Measurements from ENCODE around the gene PPP1R9A.

PPP1R9A gene

DNA sequence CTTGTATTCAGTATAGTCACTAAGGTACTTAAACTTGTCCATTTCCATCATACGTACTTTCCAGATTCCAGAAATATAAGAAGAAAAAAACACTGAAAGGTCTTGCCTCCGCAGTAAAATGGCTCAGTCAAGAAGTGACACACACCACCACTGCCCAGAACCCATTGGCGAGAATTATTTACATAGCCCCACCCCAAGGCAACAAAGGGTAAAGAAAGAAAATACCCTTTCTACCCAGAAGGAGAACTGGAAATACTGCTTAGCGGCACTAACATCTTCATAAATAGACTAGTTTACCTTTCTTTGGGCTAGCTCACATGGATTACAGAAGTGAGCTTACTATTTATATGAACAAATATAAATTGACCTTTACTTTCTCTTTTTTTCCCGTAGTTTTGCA, 194.0 kb downstream of the PPP1R9A start:
- DNase-seq: no peak

DNA sequence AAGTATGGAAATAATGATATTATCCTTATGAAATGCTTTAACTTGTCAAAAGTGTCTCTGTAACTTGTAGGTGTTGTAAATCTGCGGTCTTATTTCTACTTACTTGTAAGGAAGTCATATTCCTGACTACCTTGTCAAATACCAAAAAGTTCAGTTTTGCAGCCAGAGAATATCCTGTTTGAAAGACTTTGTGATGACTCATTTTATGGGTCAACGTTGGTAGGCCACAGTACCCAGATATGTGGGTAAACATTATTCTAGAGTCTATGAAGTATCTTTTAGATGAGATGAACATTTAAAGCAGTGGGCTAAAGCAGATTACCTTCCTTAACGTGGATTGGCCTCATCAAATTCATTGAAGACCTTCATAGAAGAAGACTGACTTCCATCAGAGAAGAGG, 195.3 kb downstream of the PPP1R9A start:
- DNase-seq: no peak

DNA sequence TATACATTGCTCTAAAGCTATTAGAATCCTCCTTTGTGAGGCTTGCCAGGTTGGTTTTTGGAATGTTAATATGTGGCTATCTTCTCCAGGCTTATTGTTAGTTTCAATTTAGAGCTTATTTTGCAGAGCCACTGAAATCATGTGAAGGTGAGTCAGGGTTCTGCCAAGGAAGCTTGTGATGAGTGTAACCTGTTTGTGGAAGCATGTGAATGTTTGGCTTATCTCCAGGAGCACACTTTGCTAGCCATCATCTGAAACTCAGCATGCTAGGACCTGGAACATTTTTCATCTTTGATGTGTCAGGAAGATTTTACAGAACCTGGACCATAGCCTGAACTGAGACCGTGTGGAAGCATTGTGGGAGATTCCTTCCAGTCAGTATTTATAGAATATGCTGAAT, 197.3 kb downstream of the PPP1R9A start:
- DNase-seq: no peak

DNA sequence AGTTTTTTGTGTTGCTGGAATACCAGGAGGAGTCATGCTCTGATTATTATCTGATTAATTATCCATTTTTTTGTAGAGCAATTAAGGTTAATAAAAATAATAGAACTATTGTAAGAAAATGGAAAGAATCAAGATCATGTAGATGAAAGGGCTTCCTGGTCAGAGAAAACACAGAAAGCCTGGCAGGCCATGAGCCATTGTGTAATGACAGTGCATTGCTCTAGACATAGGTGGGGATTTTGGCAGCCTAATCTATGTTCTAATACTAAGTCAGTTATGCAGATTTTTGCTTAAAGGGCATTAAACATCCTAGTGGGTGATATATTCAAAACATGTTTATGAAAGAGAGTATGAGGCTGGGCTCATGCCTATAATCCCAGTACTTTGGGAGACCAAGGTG, 198.2 kb downstream of the PPP1R9A start:
- no peak for DNase-seq

DNA sequence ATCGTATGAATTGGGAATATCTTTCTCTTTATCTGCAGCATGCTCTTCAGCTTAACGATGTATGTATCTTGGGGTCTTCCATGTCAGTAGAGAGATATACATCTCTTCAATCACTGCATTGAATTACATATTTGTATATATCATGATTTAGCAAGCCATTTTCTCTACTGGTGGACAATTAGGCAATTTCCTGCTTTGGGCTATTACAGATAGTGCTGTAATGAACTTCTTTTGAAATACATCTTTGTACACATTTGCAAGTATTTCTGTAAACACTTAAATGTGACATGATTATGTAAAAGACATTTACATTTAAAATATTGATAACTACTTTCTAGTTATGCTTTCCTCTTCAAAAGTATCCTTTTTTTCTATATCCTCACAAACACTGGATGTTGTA, 199.0 kb downstream of the PPP1R9A start:
- DNase-seq: no peak

DNA sequence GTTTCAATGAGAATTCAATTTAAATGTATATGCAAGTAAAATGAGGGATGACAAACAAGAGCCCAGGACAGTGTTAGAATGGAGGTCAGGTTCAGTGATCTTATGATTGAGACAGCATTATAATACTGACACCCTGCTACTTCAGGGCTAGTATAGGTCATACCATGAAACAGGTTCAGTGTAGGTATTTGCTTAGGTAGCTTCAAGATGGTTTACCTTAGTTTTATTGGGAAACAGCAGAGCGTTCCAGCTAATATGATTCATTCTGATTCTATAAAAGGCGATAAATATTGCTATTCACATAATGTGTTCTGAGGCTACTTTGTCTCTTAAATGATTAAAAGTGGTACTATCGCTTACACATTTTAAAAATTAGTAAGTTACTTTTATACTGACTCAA, 203.3 kb downstream of the PPP1R9A start:
- DNase-seq: no peak

DNA sequence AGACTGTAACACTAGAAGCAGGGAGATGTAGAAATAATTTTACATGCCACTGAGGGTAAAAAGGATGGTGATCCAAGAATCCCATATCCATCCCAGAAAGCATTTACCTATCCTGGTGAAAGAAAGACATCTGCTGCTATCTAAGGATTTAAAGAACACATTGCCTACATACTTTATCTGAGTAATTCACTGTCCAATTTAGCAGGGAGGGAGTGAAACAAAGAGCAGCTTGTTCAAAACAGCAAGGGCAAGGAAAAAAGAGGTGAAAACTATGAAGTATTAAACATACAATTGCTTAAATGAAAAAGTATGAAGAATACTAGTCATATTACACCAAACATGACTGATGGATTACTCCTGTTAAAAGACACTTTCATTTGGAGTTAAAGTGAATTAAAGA, 206.2 kb downstream of the PPP1R9A start:
- no peak for DNase-seq

DNA sequence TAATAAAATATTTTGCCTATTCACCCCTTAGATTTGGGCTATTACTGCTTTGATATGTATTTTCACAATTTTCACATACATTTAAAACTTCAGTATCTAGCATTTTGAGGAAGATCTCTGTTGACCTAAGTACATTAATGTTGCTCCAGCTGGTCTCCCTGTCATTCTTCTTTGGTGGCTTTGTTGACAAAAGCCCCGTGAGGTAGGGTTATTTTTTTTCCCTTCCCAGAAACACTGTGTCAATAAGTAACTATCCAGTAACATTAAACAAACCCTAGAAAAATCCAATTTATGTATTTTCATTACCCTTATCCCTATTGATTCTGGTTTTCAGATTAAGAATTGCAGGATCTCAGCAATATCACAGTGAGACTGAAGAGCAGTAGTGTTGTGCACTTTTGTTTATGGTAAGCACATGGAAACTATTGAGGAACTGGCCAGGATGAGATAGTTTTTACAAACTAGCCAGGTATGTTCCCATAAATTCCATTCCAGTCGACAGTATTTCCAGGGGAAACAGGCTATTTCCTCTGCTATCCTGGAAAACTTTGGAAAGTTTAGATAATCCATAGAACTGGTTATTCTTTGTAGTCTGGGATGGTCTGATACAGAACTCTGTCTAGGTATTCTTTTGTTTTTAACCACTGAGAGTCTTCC, 218.8 kb downstream of the PPP1R9A start:
- no peak for DNase-seq

DNA sequence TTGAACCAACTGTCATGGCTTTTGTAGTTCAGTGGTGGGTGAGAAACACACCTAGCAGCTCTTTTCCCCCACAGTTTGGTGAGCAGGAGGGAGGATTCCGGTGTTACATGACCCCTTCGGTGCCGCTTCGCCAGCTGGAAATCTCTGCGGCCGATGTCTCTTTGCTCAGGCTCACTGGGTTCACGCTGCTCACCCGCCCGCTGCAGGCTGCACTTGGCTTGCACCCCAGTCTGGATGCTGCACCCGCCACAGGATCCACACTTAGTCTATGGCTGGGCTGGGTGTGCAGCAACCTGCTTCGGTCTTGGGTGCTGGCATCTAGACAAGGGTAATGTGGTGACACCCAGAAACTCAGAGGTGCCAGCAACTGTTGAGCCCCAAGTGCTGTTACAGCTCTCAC, 225.1 kb downstream of the PPP1R9A start:
- no peak for DNase-seq

DNA sequence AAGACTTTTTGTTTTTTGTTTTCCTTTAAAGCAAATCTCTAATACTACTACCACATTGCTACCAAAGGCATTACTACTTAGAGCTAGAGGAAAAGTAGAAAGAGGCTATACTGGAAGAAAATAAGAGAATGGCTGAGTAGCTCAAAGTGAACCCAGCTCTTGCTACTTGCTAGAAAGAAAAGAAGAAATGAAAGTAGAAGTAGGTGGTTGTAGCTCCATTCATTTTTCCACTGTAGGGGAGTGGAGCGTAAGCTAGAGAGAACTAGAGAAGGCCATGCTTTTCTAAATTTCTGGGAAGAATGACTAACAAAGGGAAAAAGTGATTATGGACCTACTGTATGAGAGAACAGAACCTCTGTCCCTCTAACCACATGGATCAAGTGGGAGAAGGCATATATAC, 232.5 kb downstream of the PPP1R9A start:
- no peak for DNase-seq

DNA sequence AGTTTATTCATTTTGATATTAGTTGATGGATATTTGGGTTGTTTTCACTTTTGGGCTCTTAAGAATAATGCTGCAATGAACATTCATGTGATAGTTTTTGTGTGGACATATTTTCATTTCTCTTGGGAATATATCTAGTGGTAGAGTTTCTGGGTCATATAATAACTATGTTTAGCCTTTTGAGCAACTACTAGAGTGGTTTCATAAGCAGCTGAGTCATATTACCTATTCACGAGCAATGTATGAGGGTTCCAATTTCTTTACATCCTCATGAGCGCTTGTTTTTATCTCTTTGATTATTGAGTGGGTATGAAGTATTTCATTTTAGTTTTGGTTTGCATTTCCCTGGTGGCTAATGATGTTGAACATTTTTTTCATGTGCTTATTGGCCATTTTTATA, 234.4 kb downstream of the PPP1R9A start:
- DNase-seq: no peak

DNA sequence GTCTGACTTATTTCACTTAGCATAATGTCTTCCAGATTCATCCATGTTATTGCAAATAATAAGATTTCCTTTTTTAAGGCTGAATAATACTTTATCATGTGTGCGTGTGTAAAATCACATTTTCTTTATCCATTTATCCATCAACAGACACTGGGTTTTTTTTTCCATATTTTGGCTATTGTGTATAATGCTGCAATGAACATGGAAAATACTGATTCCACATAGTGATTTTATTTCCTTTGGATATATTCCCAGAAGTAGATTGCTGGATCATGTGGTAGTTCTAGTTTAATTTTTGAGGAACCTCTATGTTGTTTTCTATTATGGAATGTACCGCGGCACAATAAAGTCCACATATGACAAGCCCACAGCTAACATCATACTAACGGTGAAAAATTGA, 236.9 kb downstream of the PPP1R9A start:
- no peak for DNase-seq

DNA sequence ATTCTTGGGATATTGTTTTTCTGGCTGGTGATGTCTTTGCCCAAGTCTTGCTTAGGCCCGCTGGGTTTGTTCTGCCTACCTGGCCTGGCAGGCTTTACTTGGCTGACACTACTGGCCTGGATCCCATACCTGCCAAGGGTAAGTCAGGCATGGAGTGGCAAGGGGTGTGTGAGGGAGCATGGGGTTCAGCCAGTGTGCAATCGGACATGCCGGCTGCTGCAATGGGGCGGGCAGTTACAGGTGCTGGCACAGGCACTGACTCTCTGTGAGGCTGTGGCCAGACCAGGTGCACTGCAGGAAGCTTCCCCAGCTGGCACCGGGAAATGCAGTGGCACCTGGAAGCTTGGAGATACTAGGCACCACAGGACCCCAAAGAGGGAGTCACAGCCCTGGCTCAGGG, 248.6 kb downstream of the PPP1R9A start:
- DNase-seq: no peak

DNA sequence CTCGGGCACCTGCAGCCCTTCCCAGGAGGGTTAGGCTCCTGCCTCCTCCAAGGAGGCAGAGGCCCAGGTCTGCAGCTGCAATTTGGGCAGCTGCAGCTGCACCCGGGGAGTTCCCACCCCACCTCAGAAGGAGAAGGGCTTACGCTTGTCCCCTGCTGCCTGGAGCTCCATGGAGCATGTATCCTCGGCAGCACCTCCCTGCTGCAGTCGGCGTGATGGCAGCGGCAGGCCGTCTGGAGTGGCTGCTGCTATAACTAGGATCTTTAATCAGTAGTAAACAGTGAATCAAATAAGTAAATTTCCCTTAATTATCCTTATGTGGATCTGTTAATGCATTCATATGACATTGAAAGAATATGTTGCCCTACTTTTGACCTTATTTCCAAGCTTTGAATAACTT, 250.0 kb downstream of the PPP1R9A start:
- no peak for DNase-seq

DNA sequence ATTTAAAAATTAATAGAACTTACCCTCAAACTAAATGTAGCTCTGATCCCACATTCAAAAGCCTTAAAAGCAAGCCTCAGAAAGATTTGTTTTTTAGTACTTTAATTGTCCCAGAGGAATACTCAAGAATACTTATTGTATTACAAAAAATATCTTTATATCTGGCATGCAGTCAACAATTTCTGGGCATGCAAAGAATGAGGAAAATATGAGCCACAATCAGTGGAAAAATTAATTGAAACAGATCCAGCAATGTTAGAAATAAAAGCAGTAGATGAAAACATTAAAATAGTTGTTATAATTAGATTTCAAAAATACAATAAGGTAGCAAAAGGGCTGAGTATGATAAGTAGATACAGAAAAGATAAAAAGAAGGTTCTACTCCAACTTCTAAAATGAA, 262.3 kb downstream of the PPP1R9A start:
- DNase-seq: no peak

DNA sequence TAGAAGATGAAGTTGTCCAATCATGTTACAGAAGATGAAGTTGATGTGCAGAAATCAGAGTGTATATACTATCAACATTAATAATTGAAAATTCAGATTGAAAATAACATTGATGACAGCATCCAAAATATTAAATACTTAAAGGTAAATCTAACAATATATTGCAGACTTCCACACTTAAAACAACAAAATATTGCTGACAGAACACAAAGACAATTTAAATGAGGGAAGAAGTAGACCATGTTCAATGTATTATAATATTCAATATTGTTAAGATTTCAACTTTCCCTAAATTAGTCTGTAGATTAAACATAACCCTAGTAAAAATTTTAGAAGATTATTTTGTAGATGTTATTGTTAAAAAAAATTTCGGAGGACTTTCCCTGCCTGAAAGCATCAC, 265.0 kb downstream of the PPP1R9A start:
- no peak for DNase-seq

DNA sequence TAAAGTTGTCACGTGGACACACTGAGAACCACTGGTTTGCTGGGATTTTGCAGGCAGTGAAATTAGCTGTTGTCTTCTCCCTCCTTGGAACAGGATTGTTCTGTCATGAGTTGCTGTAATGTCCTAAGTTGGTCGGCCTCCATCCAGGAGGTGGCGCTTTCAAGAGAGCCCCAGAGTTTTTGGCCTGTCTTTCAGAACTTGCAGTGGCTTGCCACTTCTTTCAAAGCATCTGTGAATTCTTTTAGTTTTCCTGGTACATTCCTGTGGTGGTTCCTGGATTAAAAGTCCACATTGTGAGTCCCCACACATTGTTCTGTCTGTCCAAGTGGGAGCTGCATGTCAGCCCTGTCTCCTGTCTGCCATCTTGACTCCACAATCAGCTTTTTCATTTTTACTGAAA, 283.1 kb downstream of the PPP1R9A start:
- no peak for DNase-seq

DNA sequence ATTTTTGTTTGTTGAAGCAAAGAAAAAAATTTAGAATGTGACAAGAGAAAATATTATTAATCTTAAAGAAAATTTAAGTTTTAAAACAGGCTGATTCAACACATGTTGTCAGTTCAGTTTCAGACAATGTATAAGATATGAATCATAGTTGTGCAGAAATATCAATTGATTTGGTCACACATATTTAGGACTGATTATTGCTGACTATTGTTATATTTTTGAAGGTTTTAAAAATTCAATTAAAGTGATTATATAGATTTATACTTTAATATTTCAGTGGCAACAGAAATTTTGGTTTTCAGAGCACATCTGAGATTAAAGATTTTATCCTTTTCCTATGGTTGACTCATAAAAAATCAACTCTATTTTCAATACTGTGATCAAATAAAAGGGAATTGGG, 284.4 kb downstream of the PPP1R9A start:
- DNase-seq: no peak

DNA sequence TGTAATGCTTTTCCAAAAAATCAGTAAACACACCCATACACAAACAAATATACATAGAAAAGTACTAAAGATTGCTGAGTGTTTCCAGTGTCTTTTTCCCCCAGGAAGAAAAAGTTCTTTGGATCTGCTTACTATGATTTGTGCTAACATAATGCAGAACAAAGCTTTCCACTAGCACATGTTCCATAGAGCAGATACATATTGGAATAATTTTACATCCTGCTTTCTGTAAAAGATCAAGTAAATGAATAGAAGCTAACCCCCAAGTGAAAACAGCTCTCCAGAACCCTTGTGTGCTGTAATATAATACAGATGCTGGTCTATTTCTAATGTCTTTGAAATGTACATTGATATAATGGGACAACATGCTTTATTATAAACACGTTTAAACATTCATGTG, 291.5 kb downstream of the PPP1R9A start:
- no peak for DNase-seq

DNA sequence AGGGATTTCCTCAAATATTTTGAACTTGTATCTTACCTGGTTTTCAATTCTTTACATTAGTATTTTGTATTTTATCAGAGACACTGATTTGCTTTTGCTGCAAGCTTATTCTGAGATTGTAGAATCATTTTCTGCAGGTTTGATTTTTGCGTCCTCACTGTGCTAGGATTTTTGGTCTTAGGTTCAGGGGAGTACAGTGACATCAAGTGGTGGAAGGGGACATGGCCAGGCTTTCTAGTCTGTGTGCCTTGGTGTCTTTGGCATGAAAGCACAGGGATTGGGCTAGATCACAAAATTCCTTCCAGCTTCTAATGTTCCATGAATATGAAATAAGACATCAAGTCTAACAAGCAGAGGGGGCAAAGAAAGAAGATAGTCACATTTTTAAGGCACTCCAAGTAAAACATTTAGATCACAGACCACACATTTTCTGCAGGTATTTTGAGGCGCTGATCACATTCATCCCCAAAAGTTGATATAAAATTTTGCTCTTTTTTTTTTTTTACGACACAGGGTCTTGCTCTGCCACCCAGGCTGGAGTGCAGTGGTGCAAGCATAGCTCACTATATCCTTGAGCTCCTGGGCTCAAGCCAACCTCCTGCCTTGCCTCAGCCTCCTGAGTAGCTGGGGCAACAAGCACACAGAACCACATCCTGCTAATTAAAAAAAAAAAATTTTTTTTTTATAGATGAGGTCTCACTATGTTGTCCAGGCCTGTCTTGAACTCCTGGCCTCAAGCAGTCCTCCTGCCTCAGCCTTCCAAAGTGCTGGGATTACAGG, 292.6 kb downstream of the PPP1R9A start:
- DNase-seq: no peak

DNA sequence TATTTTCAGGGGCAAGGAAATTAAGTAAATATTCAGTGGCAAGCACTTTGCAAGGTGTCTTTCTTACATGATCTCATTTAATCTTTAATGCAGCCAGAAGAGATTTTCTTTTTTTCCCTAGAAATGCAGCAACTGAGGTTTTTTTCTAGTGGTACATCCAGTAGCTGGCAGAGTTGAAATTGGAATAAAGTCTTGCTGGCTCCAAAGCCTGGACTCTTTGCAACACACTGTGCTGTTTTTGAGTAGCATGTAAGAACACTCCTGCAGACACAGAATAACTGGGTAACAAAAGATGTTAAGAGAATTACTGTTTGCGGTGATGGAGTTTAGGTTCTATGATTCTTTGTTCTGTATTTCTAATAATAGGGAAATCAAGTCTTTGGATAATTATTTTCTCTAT, 293.3 kb downstream of the PPP1R9A start:
- no peak for DNase-seq

DNA sequence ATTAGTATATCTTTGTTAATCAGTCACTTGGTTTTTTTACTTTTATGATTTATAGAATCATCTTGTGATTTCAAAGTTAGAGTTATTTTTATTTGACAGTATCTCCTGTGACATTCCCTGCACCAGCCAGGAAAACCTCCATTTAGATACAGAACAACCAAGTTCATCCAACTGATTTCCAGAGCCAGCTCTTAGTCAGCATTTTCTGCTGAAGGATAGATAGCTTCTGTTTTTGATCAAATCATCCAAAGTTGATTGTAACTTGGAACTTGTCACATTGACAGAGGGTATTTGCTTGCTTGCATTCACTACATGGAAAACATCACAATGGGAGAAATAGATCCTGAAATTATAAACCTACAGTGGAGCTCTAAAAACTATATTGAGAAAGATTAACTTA, 294.3 kb downstream of the PPP1R9A start:
- DNase-seq: no peak

DNA sequence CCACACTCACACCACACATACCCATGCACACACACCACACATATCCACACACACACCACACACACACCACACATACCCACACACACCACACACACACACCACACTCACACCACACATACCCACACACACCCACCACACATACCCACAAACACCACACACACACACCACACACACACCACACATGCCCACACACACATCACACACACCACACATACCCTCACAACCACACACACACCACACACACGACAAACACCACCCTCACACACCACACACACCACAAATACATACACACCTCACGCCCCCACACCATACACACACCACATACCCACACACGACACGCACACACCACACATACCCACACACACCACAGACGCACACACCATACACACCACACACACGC, 297.2 kb downstream of the PPP1R9A start:
- DNase-seq: no peak

DNA sequence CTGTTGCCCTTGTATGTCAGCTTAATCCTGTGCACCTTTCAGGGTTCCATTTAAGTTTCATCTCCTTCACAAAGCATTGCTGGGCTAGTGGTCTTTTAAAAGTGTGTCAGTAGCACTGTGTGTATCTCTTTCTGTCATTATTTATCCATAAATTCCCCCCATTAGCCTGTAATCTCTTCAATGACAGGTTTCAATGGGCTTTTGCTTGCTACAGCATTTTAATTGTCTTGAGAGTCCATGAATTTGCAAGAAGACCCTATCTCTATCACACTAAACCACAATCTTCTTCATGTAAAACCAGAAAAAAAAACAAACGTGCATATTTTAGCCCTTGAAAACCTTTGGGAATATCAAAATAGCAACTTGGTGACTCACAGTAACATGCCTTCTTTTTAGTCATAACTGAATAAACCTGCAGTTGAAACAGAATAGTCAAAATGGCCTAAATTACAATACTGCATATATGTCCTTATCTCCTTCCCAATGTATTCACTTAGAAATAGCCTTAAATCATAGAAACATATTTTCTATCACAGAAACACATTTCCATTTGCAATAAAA, 298.4 kb downstream of the PPP1R9A start:
- DNase-seq: no peak

DNA sequence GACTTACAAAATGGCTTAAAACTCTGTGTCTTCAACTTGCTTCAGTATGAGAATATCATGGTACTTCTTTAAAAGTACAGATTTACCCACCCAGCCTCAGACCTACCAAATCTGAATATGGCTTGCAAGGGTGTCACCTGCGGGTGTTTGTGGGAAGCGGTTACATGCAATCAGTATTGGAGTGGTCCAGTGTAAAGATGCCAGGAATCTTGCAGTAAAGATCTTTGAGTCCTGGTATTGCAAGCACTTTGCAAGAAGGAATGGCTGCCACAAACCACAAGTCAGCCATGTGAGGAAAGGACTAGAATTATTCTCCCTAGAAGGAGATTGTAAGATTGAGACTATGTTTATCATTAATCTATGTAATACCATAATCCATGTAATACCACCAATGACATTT, 301.9 kb downstream of the PPP1R9A start:
- no peak for DNase-seq

All from activated T-cell treated with anti-CD3 and anti-CD28 coated beads for 4 hours (primary cell).